Activated T-helper 1 cell treated with Interleukin-2 at 50 U/mL for 16 hours (primary cell): ENCODE measurements around the gene SYNGR4.
A peak's percentile ranks its signal among the peaks of the same experiment; 100 is the strongest.

Experiments
- DNase-seq: peaks from one replicate; pipeline ENCODE4 v3.0.0-alpha.2; 2020; ENCODE audit warnings: low read depth

The SYNGR4 gene

GRCh38 chr19:48341515-48342413 is 22.4 kb upstream of the SYNGR4 start:
- no peak for DNase-seq

GRCh38 chr19:48342414-48342738 is 21.8 kb upstream of the SYNGR4 start:
- no peak for DNase-seq

GRCh38 chr19:48342841-48343540 is 21.2 kb upstream of the SYNGR4 start:
- DNase-seq = no peak

- no peak for DNase-seq
These were observed 19.3 kb upstream of the SYNGR4 start for GRCh38 chr19:48344892-48345291.

- no peak for DNase-seq
These were observed 18.0 kb upstream of the SYNGR4 start for GRCh38 chr19:48346191-48346590.

GRCh38 chr19:48348045-48348444 is 16.1 kb upstream of the SYNGR4 start:
- DNase-seq = no peak

GRCh38 chr19:48348737-48349136 is 15.4 kb upstream of the SYNGR4 start:
- no peak for DNase-seq

GRCh38 chr19:48350856-48351255 is 13.3 kb upstream of the SYNGR4 start:
- DNase-seq = no peak

- DNase-seq = peak; percentile 63
These were observed 12.8 kb upstream of the SYNGR4 start for GRCh38 chr19:48351341-48351752.

GRCh38 chr19:48353677-48354076 is 10.5 kb upstream of the SYNGR4 start:
- DNase-seq = no peak

GRCh38 chr19:48354332-48354992 is 9.7 kb upstream of the SYNGR4 start:
- no peak for DNase-seq

GRCh38 chr19:48355365-48355954 is 8.7 kb upstream of the SYNGR4 start:
- no peak for DNase-seq

- no peak for DNase-seq
These were observed 5.0 kb upstream of the SYNGR4 start for GRCh38 chr19:48359123-48359522.

- no peak for DNase-seq
These were observed 2.3 kb upstream of the SYNGR4 start for GRCh38 chr19:48361912-48362311.

GRCh38 chr19:48362716-48363499 is 1.3 kb upstream of the SYNGR4 start:
- peak; percentile 77 for DNase-seq

GRCh38 chr19:48363500-48363809 is 712 bp upstream of the SYNGR4 start:
- no peak for DNase-seq

- DNase-seq = no peak
These were observed 606 bp downstream of the SYNGR4 start for GRCh38 chr19:48364598-48365348.

- no peak for DNase-seq
These were observed 1.4 kb downstream of the SYNGR4 start for GRCh38 chr19:48365602-48366001.

- no peak for DNase-seq
These were observed 3.7 kb downstream of the SYNGR4 start for GRCh38 chr19:48367855-48368254.

GRCh38 chr19:48368936-48369335 is 4.8 kb downstream of the SYNGR4 start:
- DNase-seq = no peak

GRCh38 chr19:48370955-48371354 is 6.8 kb downstream of the SYNGR4 start:
- no peak for DNase-seq
